ENCODE results near the gene ELL2.
"Not testable (repeated sequence)": the region's sequence is repeated elsewhere in the genome, so short reads cannot be mapped to it uniquely, and the experiment has no call there.

The ELL2 gene

GRCh38 chr5:95856501-95856981 lies 105.1 kb downstream of the ELL2 start:
- DNase-seq (ENCODE audit: low read depth) = no peak
- TF ChIP-seq CTCF (conservative IDR thresholded peaks at IDR 0.05; ENCODE audit: control insufficient read depth, insufficient read depth, low read depth, low read length) = no peak
- H3K4me3 ChIP-seq (ENCODE audit: control insufficient read depth, low read depth, low read length) = no peak overlapping the region

- TF ChIP-seq CTCF (conservative IDR thresholded peaks at IDR 0.05; ENCODE audit: control insufficient read depth, insufficient read depth, low read depth, low read length) = no peak
- no peak overlapping the region for H3K4me3 ChIP-seq (ENCODE audit: control insufficient read depth, low read depth, low read length)
- DNase-seq (ENCODE audit: low read depth) = no peak
Observed at GRCh38 chr5:95853490-95853889, 108.2 kb downstream of the ELL2 start.

- TF ChIP-seq CTCF (conservative IDR thresholded peaks at IDR 0.05; ENCODE audit: control insufficient read depth, insufficient read depth, low read depth, low read length) = no peak
- DNase-seq (ENCODE audit: low read depth) = no peak
Observed at GRCh38 chr5:95852567-95852966, 109.1 kb downstream of the ELL2 start.

GRCh38 chr5:95851141-95851540 lies 110.5 kb downstream of the ELL2 start:
- not testable (repeated sequence) for DNase-seq (ENCODE audit: low read depth); H3K4me3 ChIP-seq (ENCODE audit: control insufficient read depth, low read depth, low read length)

More at GRCh38 chr5:95852567-95852966, 109.1 kb downstream of the ELL2 start:
- H3K4me3 ChIP-seq (ENCODE audit: control insufficient read depth, low read depth, low read length) = no peak overlapping the region

GRCh38 chr5:95850391-95850894 lies 111.2 kb downstream of the ELL2 start:
- DNase-seq (ENCODE audit: low read depth) = peak; percentile 40
- TF ChIP-seq CTCF (conservative IDR thresholded peaks at IDR 0.05; ENCODE audit: control insufficient read depth, insufficient read depth, low read depth, low read length) = no peak
- H3K4me3 ChIP-seq (ENCODE audit: control insufficient read depth, low read depth, low read length) = no peak overlapping the region

- DNase-seq (ENCODE audit: low read depth) = peak; percentile 77
- H3K4me3 ChIP-seq (ENCODE audit: control insufficient read depth, low read depth, low read length) = no peak overlapping the region
- no peak for TF ChIP-seq CTCF (conservative IDR thresholded peaks at IDR 0.05; ENCODE audit: control insufficient read depth, insufficient read depth, low read depth, low read length)
Observed at GRCh38 chr5:95848701-95849100, 113.0 kb downstream of the ELL2 start.

- no peak for TF ChIP-seq CTCF (conservative IDR thresholded peaks at IDR 0.05; ENCODE audit: control insufficient read depth, insufficient read depth, low read depth, low read length)
- DNase-seq (ENCODE audit: low read depth) = no peak
- no peak overlapping the region for H3K4me3 ChIP-seq (ENCODE audit: control insufficient read depth, low read depth, low read length)
Observed at GRCh38 chr5:95847261-95847592, 114.4 kb downstream of the ELL2 start.

Data from fibroblast of mammary gland (primary cell).